LNCaP clone FGC (cell line): ENCODE measurements around the gene ZAR1L.

Source experiments
- DNase-seq: peaks from one replicate; pipeline ENCODE4 v3.0.0-alpha.2; 2011; ENCODE audit warnings: low read depth
- H3K4me3 ChIP-seq: 2 replicates; pipeline ENCODE4 v1.5.1; 2011; ENCODE audit warnings: mild to moderate bottlenecking, low read depth, low read length, control low read depth
- CTCF ChIP-seq: IDR thresholded peaks from 2 replicates; pipeline ENCODE4 v1.5.1; 2012; ENCODE audit warnings: mild to moderate bottlenecking; ENCODE audit not compliant: control insufficient read depth, insufficient read depth; ENCODE audit errors: extremely low read depth

The ZAR1L gene

GRCh38 chr13:32281096-32281495, 34.1 kb downstream of the ZAR1L start:
- no peak for TF ChIP-seq CTCF

GRCh38 chr13:32278426-32278825, 36.7 kb downstream of the ZAR1L start:
- no peak for DNase-seq
- TF ChIP-seq CTCF: no peak
- H3K4me3 ChIP-seq: no peak overlapping the region

More at GRCh38 chr13:32281096-32281495, 34.1 kb downstream of the ZAR1L start:
- no peak for DNase-seq
- no peak overlapping the region for H3K4me3 ChIP-seq

- no peak overlapping the region for H3K4me3 ChIP-seq
- no peak for DNase-seq
- TF ChIP-seq CTCF: no peak
Measured at GRCh38 chr13:32277839-32278238, 37.3 kb downstream of the ZAR1L start.

- TF ChIP-seq CTCF: no peak
- no peak overlapping the region for H3K4me3 ChIP-seq
- DNase-seq: no peak
Measured at GRCh38 chr13:32272021-32272683, 43.0 kb downstream of the ZAR1L start.

GRCh38 chr13:32267836-32268439, 47.2 kb downstream of the ZAR1L start:
- peak; percentile 65 for TF ChIP-seq CTCF
- H3K4me3 ChIP-seq: no peak overlapping the region
- no peak for DNase-seq

GRCh38 chr13:32266130-32266529, 49.0 kb downstream of the ZAR1L start:
- H3K4me3 ChIP-seq: no peak overlapping the region
- DNase-seq: no peak
- no peak for TF ChIP-seq CTCF

GRCh38 chr13:32265726-32266125, 49.4 kb downstream of the ZAR1L start:
- DNase-seq: no peak
- no peak overlapping the region for H3K4me3 ChIP-seq
- no peak for TF ChIP-seq CTCF
